GM18951 (cell line): ENCODE data around the gene TSPEAR.

Experiments
- POLR2A ChIP-seq: IDR thresholded peaks from 4 replicates; pipeline ENCODE4 v1.6.1; 2011; ENCODE audit warnings: mild to moderate bottlenecking; ENCODE audit not compliant: insufficient read length, insufficient read depth; ENCODE audit errors: extremely low read depth
- in situ Hi-C: fragments of 300-500 bp; cut with MboI; formaldehyde crosslinking; loops from one replicate; pipeline ENCODE4 v1.12.0; 2022; ENCODE audit warnings: low sequenced_read_pairs, mixed read lengths, inconsistent platforms; ENCODE audit not compliant: unreplicated experiment

The TSPEAR gene

DNA sequence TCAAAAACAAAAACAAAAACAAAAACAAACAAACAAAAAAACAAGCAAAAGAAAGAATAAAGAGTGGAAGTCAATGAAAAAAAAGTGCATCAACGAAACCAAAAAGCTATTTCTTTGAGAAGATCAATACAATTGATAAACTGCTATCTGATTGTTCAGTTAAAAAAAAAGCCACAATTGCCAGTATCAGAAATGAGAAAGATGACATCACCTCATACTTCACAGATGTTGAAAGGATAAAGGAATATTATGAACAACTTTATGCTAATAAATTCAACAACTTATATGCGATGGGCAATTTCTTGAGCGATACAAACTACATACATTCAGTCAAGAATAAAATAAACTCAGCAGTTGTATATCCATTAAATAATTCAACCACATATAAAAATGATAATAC is 258.3 kb downstream of the TSPEAR start:
- no peak for TF ChIP-seq POLR2A
- in situ Hi-C loops: no loop called here

DNA sequence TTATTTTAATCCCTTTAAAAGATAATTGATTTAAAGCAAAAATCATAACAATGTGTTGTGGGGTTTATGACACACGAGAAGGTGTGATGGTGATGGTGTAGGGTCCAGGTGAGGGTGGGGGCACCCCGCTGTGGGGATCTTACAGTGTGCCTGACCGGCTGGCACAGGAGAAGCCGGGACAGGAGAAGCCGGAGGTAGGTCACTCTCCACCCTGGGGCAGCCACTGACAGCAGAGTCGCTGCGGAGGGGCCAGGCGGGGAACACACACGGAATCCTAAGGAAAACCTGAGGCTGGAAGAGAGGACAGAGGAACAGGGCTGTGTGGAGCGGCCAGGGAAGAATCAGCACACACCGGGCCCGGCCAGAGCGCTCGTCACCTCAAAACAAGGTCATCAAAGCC is 260.4 kb downstream of the TSPEAR start:
- no peak for TF ChIP-seq POLR2A
- in situ Hi-C loops: no loop called here

DNA sequence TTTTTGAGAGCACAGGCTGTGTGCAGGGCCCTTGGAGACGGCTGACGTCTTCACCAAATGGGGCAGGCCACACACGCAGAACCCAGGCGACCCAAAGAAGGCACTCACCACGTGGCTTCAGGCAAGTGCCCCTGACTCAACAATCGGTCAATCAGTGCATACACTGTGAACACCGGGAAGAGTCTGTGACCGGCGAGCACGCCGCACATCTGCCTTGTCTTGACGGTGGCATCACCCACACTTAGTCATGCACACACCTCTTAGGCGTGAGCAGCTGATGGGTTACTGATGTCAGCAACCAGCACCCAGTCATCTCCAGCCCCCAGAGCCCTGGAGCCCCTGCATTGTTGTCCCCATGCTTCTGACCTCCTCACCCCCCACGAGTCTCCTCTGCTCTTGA is 261.0 kb downstream of the TSPEAR start:
- TF ChIP-seq POLR2A: no peak
- in situ Hi-C loops: no loop called here

DNA sequence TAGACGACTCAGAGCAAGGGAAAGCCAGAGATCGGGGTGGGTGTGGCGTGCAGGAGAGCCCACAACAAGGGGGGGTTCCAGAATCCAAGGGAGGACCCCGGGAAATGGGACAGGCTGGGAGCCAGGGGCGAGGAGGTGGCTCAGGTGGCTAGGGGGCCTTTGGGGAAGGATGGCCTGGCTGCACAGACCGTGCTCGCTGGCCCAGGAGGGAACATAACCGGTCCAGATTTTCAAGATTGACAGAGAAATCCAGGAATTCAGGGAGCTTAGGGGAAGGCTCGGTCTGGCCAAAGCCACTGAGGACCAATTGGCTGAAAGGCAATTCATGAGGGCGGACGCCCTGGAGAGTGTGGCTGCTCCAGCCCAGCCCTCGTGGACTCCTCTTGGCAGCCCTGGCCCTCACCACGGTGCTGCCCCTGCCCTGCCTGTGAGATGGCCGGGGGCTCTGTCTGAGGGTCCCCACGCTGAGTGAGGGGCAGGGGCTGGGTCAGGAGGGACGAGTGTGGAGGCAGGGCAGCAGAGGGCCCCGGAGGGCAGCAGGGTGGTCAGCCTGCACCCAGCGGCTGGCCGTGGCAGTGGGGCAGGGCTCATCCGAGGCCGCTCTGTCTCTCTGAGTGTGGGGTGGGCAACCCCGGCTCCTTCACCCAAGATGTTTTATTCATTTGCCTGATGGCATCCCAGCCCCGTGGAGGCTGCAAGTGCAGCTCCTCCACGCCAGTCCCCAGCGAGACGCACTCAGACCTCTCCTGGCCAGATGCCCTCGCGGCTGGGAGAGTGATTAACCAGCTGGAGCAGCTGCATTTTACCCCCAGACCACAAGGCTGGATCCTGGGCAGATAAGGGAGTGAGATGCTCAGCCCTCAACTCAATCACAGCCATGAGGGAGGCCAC is 261.7 kb downstream of the TSPEAR start:
- TF ChIP-seq POLR2A: no peak
- in situ Hi-C loops: no loop called here

DNA sequence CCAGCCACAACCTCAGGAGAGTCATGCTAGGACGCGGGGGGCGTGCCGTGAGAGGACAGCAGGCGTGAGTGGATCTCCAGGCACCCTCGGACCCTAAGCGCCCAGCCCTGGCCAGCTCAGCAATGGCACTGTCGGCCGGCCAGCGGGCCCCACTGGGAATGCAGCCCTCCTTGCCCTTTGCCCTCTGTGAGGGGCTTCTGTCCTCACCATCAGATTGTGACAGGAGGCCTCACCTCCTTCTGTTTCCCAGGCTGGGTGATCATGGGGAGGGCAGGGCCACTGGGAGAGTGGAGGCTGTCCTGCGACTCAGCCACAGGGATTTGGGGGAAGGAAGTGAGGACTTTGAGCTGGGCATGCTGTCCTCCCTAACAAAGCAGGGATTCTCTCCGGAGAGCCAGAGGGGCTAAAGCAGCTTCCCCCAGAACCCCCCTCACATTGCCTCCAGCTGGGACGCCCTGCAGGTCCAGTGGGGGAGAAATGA is 262.7 kb downstream of the TSPEAR start:
- no peak for TF ChIP-seq POLR2A
- in situ Hi-C loops: no loop called here
